ENCODE data around the gene PDPN.

PDPN gene

GRCh38 chr1:13619909-13620308 is 36.3 kb downstream of the PDPN start:
- no peak for FAIRE-seq

- FAIRE-seq, result no peak
Measured at GRCh38 chr1:13620825-13621224, 37.2 kb downstream of the PDPN start.

- no peak for FAIRE-seq
Measured at GRCh38 chr1:13622446-13622845, 38.8 kb downstream of the PDPN start.

- FAIRE-seq, result no peak
Measured at GRCh38 chr1:13623021-13623637, 39.5 kb downstream of the PDPN start.

GRCh38 chr1:13624526-13624925 is 40.9 kb downstream of the PDPN start:
- FAIRE-seq, result no peak

GRCh38 chr1:13627127-13627526 is 43.5 kb downstream of the PDPN start:
- no peak for FAIRE-seq

- no peak for FAIRE-seq
Measured at GRCh38 chr1:13628218-13628617, 44.6 kb downstream of the PDPN start.

- no peak for FAIRE-seq
Measured at GRCh38 chr1:13628711-13629110, 45.1 kb downstream of the PDPN start.

- no peak for FAIRE-seq
Measured at GRCh38 chr1:13642306-13643004, 58.8 kb downstream of the PDPN start.

- no peak for FAIRE-seq
Measured at GRCh38 chr1:13643017-13643416, 59.4 kb downstream of the PDPN start.

- no peak for FAIRE-seq
Measured at GRCh38 chr1:13646521-13646920, 62.9 kb downstream of the PDPN start.

- FAIRE-seq, result no peak
Measured at GRCh38 chr1:13651279-13651678, 67.6 kb downstream of the PDPN start.

GRCh38 chr1:13652238-13652637 is 68.6 kb downstream of the PDPN start:
- no peak for FAIRE-seq

GRCh38 chr1:13661539-13661938 is 77.9 kb downstream of the PDPN start:
- no peak for FAIRE-seq

GRCh38 chr1:13662493-13662892 is 78.9 kb downstream of the PDPN start:
- FAIRE-seq, result no peak

GRCh38 chr1:13663969-13664368 is 80.3 kb downstream of the PDPN start:
- no peak for FAIRE-seq

- FAIRE-seq, result no peak
Measured at GRCh38 chr1:13664451-13664850, 80.8 kb downstream of the PDPN start.

- FAIRE-seq, result no peak
Measured at GRCh38 chr1:13666317-13666716, 82.7 kb downstream of the PDPN start.

Measured in G401.6 (cell line).